Skeletal muscle cell (primary cell): Measurements from ENCODE around the gene LOXL4.

Experiments
- DNase-seq: peaks from one replicate; pipeline ENCODE4 v3.0.0-alpha.2; 2010; ENCODE audit warnings: low read depth
- H3K4me3 ChIP-seq: 2 replicates; pipeline ENCODE4 v1.5.1; 2011; ENCODE audit warnings: low read depth, mild to moderate bottlenecking, control low read depth, low read length, moderate library complexity

LOXL4 gene

GRCh38 chr10:98296524-98296923 is 28.5 kb upstream of the LOXL4 start:
- H3K4me3 ChIP-seq: no peak overlapping the region

DNA sequence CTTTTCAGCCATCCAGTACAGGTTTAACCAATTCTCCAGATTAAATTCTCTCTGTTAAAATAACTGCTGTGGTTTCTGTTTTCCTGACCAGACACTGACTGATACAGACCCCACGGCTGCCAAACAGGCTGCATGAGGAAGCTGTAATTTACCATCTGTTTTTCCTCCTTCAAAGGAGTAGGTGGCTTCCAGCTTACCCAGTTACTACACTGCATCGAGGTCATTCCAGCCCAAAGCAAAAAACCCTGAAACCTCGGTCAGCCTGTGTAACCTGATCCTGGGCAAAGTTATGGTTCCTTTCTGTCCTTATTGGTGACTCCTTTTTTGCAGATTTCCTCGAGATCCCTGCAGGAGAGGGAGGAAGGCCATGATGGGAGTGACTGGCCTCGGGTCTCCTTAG is 27.9 kb upstream of the LOXL4 start:
- DNase-seq: no peak
- H3K4me3 ChIP-seq: no peak overlapping the region

More at GRCh38 chr10:98296524-98296923, 28.5 kb upstream of the LOXL4 start:
- no peak for DNase-seq

DNA sequence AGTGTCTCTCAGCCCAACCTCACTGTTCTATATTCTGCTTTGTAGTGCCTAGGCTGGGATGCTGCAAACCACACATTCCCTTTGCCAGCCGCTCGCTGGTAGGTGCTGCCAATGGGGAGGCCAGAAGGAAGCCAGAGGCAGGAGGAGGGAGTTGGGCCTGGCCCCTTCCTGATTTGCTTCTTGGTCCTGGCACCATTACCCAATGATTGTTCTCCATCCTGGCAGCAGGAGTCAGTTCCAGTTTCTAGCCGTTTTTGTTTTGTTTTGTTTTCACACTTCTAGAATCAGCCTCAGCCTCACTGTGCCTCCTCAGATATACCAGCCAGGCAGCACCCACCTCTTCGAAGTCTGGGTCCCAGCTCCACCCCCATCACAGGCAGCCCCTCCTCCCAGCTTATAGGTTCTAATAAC is 27.4 kb upstream of the LOXL4 start:
- no peak overlapping the region for H3K4me3 ChIP-seq

GRCh38 chr10:98294270-98294627 is 26.3 kb upstream of the LOXL4 start:
- no peak for DNase-seq

More for the DNA sequence above, 27.4 kb upstream of the LOXL4 start:
- no peak for DNase-seq

DNA sequence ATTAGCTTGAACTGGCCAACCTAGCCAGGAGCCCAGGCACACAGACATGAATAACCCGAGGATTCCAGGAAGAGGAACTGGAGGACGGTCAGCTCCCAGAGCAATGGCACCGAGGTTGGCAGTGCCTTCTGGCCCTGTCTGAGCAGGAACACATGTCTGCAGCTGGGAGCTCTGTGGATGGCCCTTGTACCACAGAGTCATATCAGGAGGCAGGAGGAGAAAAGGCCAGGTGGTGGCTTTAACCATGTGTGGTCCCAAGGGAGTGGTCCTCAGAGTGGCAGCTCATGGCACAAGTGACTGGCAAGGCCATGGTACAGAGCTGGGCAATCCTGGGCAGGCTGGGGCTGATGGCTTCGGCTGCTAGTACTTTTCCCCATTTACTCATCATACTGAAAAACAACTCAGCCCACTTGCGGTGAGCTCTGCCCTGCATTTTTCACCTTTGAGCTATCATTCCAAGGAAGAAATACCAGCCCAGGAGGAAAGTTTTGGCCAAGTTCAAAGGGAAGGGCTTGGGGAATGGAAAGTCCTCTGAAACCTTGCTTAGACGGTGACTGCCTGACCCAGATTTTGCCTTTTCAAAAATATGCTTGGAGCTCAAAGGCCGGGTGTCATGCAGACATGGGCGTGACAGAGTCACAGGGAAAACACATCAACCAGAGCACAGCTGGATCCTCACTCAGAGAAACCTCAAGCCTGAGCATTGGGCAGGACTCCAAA is 25.7 kb upstream of the LOXL4 start:
- no peak for DNase-seq
- no peak overlapping the region for H3K4me3 ChIP-seq

More at GRCh38 chr10:98294270-98294627, 26.3 kb upstream of the LOXL4 start:
- H3K4me3 ChIP-seq: no peak overlapping the region

- no peak overlapping the region for H3K4me3 ChIP-seq
- DNase-seq: no peak
Observed at GRCh38 chr10:98292971-98293370, 25.0 kb upstream of the LOXL4 start.

DNA sequence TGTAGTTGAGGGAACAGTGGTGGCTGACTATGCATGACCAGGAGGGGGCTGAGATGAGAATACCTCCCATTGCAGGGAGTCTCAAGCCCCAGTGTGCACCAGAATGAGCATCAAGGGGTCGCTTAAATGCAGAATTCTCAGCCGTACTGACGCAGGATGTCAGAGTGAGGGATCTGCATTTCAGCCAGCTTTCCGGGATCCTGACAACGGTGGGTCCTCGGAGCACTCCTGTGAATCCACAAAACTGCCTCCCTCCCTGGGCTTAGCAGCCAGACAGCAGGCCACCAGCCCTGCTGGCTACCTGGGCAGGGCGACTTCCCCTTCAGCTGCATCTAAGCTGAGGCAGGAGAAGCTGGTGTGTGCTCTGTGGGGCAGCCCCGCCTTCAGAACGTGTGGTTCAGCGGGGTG is 21.8 kb upstream of the LOXL4 start:
- H3K4me3 ChIP-seq: no peak overlapping the region
- no peak for DNase-seq

DNA sequence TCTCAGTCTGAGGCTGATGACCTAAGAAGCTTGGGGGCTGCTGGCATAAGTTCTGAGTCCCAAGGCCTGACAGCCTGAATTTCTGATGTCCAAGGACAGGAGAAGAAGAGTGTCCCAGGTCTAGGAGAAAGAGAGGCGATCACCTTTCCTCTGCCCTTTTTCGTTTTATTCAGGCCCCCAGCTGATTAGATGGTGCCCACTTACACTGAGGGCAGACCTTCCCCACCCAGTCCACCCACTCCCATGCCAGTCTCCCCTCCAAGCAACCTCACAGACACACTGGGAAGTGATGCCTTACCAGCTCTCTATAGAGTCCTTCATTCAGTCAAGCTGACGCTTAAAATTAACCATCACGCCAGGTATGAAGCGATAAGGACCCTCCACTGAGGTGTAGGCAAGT is 19.3 kb upstream of the LOXL4 start:
- no peak for DNase-seq

GRCh38 chr10:98286419-98286818 is 18.4 kb upstream of the LOXL4 start:
- H3K4me3 ChIP-seq: no peak overlapping the region
- no peak for DNase-seq

More for the DNA sequence above, 19.3 kb upstream of the LOXL4 start:
- no peak overlapping the region for H3K4me3 ChIP-seq

GRCh38 chr10:98285416-98285815 is 17.4 kb upstream of the LOXL4 start:
- no peak overlapping the region for H3K4me3 ChIP-seq
- no peak for DNase-seq

DNA sequence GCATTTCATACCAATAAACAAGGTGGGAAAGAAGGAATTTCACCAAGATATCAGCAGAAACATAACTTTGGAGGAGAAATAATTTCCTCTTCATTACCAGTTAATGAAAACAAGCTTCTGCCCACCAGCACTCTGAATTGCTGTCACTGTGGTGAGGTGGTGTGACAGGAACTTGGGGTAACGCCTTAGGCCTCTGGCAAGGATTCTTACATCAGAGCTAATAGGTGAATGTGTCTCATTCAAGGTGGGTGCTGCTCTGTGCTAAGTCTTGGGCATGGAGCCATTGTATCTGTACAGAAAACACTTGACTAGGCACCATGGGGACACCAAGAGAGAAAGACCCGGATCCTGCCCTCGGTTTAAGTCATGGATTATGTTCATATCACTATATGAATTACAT is 8.3 kb upstream of the LOXL4 start:
- no peak overlapping the region for H3K4me3 ChIP-seq
- DNase-seq: no peak

- H3K4me3 ChIP-seq: no peak overlapping the region
- DNase-seq: no peak
Observed at GRCh38 chr10:98274562-98274961, 6.6 kb upstream of the LOXL4 start.

DNA sequence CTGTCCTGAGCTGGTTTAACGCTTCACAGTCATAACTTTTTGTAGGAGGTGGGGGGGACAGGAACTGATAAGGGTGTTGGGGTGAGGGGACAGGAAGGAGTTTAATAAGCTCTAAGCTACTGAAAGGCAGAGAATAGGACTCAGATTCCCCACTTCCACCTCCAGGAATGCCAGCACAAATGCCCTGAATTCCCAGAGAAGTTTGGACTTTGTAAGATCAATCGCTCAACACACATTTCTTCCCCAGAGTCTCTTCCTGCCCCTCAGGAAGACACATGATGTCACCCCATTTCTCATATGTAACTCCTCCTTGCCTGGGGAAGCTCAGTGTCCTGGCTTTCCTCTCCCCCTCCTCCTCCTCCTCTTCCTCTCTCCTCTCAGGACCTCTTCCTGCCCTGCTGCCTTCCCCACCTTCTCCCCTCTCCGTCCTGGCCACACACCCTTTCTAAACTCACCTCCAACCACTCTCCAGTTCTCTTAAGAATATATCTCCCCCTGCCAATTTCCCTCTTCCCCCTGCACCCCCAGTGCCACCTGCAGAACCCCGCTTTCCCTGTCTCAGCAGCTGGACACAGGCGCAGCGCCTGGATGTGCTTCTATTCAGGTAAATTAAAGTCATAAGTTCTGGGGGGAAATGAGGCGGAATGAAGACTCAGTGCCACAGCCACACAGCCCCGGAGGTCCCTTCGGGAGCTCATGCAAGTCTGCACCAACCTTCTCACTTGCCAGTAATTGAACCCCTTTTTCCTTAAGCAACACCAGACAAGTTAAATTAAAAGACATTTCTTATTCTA is 5.3 kb upstream of the LOXL4 start:
- DNase-seq: no peak
- no peak overlapping the region for H3K4me3 ChIP-seq

DNA sequence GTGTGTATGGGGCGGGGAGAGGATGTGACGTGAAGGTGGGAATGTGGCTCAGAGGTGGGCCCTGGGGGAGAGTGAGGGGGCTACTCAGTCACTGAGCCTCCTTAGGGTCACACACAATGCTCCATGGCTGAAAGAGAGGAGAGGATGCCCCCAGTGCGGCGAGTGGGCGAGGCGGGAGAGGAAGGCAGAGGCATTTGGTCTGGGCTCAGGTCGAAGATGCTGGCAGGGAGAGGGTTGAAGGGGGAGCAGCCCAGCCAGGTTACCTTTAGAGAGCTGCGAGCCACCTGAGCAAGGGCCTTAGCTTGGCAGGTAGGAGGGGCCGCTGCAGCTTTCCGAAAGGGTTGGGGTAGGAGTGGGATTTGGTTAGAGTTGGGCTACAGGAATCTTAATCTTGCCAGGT is 4.7 kb upstream of the LOXL4 start:
- no peak for DNase-seq
- no peak overlapping the region for H3K4me3 ChIP-seq

DNA sequence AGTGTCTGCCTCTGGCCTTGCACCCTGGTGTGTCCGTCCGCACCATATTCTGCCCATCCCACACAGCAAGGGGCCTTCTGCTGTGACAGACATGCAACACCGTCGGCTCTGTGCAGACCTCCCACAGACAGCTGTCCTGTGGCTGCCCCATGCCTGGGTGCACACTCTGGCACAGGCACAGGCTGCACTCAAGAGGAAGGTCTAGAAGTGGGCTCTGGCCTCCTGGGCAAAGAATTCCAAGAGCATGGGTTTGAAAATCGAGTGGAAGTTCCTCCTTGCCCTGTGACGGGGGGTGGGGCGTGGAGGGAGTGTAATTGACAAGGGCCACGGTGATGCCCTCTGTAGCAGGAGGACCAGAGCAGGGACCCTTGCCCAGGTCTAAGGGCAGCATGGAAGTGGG is 4.3 kb upstream of the LOXL4 start:
- no peak overlapping the region for H3K4me3 ChIP-seq
- no peak for DNase-seq

GRCh38 chr10:98270786-98271185 is 2.8 kb upstream of the LOXL4 start:
- no peak for DNase-seq

GRCh38 chr10:98270073-98270740 is 2.2 kb upstream of the LOXL4 start:
- no peak for DNase-seq
- no peak overlapping the region for H3K4me3 ChIP-seq

More at GRCh38 chr10:98270786-98271185, 2.8 kb upstream of the LOXL4 start:
- H3K4me3 ChIP-seq: no peak overlapping the region

DNA sequence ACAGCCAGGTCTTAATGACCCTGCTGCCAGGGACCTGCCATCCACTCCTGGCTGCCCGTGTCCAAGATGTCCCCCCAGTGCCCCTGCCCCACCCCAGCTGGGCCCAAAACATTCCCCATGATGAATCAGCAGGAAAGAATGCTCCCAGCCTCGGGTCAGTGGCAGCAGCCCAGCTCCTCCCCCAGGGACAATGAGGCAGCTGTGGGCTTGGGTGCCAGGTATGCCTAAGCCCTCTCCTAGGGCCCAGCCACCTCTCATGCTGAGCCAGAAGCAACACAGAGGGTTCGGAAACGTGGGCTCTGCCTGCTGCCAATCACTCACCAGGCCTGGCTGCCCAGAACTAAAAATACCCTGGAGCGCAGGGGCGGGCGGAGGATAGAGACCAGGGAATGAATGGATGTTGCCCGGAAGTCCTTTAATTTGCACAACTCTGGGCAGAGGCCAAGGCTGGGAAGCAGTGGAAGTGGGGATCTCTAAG is 1.5 kb upstream of the LOXL4 start:
- H3K4me3 ChIP-seq: no peak overlapping the region
- DNase-seq: peak; percentile 37

DNA sequence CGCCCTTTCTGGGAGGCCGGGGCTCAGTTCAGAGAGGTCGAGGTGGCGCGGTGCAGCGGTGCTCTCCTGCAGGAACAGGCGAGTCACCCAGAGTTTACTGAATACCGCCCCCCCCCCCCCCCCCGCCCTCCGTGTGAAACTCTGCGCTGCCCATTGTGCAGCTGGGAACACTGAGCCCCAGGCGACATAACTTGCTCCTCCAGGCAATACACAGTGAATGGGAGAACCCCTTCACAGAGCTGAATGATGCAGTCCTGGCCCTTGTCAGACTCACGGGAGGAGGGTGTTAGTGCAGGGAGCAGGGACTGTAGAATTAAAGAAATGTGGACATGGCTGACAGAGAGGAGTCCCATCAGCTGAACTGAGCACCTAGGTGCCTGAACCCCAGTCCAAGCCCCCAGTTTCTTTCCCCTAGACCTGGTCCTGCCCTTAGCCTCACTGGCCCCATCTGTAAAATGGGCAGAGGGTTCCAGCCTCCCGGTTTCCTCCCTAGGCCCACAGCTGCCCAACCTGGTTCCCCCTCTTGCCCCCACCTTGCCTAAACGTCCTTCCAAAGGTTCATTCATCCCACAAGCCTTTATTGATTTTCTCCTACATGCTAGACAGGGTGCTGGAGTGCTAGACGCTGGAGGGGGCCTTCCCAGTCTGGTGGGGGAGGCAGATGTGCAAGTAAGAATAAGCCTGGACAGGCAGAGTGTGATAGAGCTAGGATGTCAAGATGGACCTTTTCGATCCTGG is 869 bp upstream of the LOXL4 start:
- no peak for DNase-seq
- peak overlapping the region; percentile 46 for H3K4me3 ChIP-seq
